Memory B cell (primary cell): Measurements from ENCODE around the gene TUBG2.
A peak's percentile ranks its signal among the peaks of the same experiment; 100 is the strongest.
"Not testable (repeated sequence)": the region's sequence is repeated elsewhere in the genome, so short reads cannot be mapped to it uniquely, and the experiment has no call there.

Experiments used
- ATAC-seq: fragments of 150-1000 bp; cut with Tn5 transposase; 2 replicates; pipeline ENCODE4 v1.10.0; 2021; ENCODE audit warnings: low read depth, mild to moderate bottlenecking, moderate library complexity
- DNase-seq, 2 donors: peaks; one replicate each; pipeline ENCODE4 v3.0.0; 2022; ENCODE audit warnings: low spot score in 2 of 2
- H3K27ac Mint-ChIP-seq: one replicate; pipeline ENCODE4 v1.8.0; 2022; ENCODE audit warnings: mild to moderate bottlenecking, moderate library complexity, mixed read lengths
- H3K27me3 Mint-ChIP-seq: one replicate; pipeline ENCODE4 v1.8.0; 2022; ENCODE audit warnings: mixed read lengths
- H3K36me3 Mint-ChIP-seq: one replicate; pipeline ENCODE4 v1.8.0; 2022; ENCODE audit warnings: mild to moderate bottlenecking, mixed read lengths
- H3K4me1 Mint-ChIP-seq: one replicate; pipeline ENCODE4 v1.8.0; 2022; ENCODE audit warnings: mixed read lengths
- H3K4me3 Mint-ChIP-seq: one replicate; pipeline ENCODE4 v1.8.0; 2022; ENCODE audit warnings: mild to moderate bottlenecking, moderate library complexity, mixed read lengths
- H3K9me3 Mint-ChIP-seq: one replicate; pipeline ENCODE4 v1.8.0; 2022; ENCODE audit warnings: mixed read lengths

Gene TUBG2

DNA sequence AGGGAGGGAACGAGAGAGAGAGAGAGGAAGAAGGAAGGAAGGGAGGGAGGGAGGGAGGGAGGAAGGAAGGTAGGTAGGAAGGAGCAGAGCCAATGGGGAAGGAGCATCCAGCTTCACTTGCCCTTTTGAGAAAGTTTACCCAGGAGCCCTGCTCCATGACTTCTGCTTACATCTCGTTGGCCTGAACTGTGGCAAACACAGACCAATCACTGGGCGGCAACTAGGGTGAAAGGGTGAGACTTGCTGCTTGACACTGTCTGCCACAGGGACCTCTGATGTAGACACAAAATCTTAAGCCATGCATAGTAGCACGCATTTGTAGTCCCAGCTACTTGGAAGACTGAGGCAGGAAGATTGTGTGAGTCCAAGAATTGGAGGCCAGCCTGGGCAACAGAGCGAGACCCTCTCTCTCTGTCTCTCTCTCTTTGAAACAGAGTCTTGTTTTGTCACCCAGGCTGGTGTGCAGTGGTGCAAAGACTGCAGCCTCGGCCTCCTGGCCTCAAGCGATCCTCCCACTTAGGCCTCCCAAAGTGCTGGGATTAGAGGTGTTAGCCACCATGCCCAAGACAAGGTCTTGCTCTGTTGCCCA, 19.5 kb upstream of the TUBG2 start:
- H3K27ac Mint-ChIP-seq = no peak overlapping the region
- H3K9me3 Mint-ChIP-seq = no peaks in the 10 kb centered on the region
- H3K4me1 Mint-ChIP-seq = no peaks in the 10 kb centered on the region
- ATAC-seq (no peak), DNase-seq (no peak)
- no peak overlapping the region for H3K4me3 Mint-ChIP-seq
- no peaks in the 10 kb centered on the region for H3K36me3 Mint-ChIP-seq
- H3K27me3 Mint-ChIP-seq = peaks cover 10% of the 10 kb centered on the region

- no peaks in the 10 kb centered on the region for H3K4me1 Mint-ChIP-seq
- peaks cover 10% of the 10 kb centered on the region for H3K27me3 Mint-ChIP-seq
- H3K4me3 Mint-ChIP-seq = no peak overlapping the region
- ATAC-seq (no peak), DNase-seq (no peak)
- no peaks in the 10 kb centered on the region for H3K36me3 Mint-ChIP-seq
- H3K9me3 Mint-ChIP-seq = no peaks in the 10 kb centered on the region
- H3K27ac Mint-ChIP-seq = no peak overlapping the region
Measured at GRCh38 chr17:42640121-42640520, 19.0 kb upstream of the TUBG2 start.

GRCh38 chr17:42642336-42642735, 16.7 kb upstream of the TUBG2 start:
- Mint-ChIP-seq H3K27me3 (peaks cover 10% of the 10 kb centered on the region), H3K4me1 (no peaks in the 10 kb centered on the region), H3K36me3 (no peaks in the 10 kb centered on the region), H3K27ac (no peak overlapping the region), H3K9me3 (no peaks in the 10 kb centered on the region), H3K4me3 (no peak overlapping the region)
- ATAC-seq (no peak), DNase-seq (no peak)

- Mint-ChIP-seq H3K36me3 (peaks cover 1% of the 10 kb centered on the region), H3K27me3 (peaks cover 9% of the 10 kb centered on the region), H3K4me1 (peaks cover 6% of the 10 kb centered on the region), H3K9me3 (no peaks in the 10 kb centered on the region), H3K4me3 (no peak overlapping the region), H3K27ac (no peak overlapping the region)
- ATAC-seq (peak; percentile 61), DNase-seq (no peak)
Measured at GRCh38 chr17:42647778-42648177, 11.3 kb upstream of the TUBG2 start.

DNA sequence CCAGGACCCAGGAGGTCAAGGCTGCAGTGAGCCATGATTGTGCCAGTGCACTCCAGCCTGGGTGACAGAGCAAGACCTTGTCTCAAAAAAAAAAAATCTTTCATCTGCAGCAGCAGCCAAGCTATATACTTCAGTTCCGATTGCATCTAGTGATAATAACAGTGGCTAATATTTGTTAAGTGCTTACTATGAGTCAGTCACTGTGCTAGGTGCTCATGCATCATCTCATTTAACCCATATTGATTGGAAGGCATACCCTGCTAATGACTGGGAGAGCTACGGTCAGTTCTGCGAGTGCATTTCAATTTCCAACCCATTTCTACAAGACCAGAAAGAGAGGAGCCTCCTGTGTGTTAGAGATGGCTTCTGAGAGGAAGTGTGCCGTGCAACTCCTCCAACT, 7.7 kb upstream of the TUBG2 start:
- DNase-seq (no peak), ATAC-seq (no peak)
- H3K36me3 Mint-ChIP-seq = peaks cover 1% of the 10 kb centered on the region
- H3K4me1 Mint-ChIP-seq = peaks cover 19% of the 10 kb centered on the region
- H3K9me3 Mint-ChIP-seq = no peaks in the 10 kb centered on the region
- H3K27ac Mint-ChIP-seq = no peak overlapping the region
- H3K4me3 Mint-ChIP-seq = no peak overlapping the region
- peaks cover 11% of the 10 kb centered on the region for H3K27me3 Mint-ChIP-seq

DNA sequence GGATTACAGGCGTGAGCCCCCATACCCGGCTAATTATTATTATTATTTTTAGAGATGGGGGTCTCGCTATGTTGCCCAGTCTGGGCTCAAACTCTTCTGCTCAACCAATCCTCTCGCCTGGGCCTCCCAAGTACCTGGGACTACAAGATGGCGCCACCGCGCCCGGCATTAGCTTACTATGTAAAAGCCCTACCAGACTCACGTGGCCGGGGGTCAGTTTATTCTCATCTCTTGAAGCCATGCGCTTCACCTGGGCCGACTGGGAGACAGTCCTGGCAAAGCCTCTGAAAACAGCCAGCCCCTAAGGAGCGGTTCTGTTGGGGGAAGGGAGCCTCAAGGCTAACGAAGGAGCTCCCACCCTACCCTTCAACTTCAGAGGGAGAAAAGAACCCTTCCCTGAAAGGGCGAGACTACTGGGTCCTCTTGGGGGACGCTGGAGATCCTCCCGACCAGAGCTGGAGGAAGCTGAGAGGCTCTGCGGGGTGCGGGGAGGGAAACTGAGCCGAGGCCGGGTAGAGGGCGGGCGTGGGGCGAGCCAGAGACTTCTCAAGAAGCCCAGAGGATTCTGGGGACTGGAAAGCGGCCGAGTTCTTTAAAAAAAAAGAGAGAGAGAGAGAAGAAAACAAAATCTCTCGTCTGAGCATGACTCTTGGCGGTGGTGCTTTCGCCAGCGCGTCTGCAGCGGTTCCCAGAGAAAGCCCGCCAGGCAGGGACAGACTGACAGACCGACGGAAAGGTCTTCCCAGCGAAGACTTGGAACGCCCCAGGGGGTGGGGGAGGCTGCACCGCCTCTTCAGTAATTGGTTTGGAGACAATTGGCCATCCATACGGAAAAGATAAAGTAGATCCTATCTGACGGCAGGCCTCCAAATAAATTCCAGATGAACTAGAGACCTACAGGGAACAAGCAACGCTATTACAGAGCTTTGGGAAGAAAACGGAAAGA, 5.6 kb upstream of the TUBG2 start:
- Mint-ChIP-seq H3K36me3 (peaks cover 1% of the 10 kb centered on the region), H3K9me3 (peaks cover 2% of the 10 kb centered on the region), H3K4me1 (peaks cover 18% of the 10 kb centered on the region), H3K27me3 (peaks cover 11% of the 10 kb centered on the region), H3K27ac (no peak overlapping the region), H3K4me3 (no peak overlapping the region)
- no peak for ATAC-seq
- no peak for DNase-seq

GRCh38 chr17:42655528-42655927, 3.6 kb upstream of the TUBG2 start:
- no peak overlapping the region for H3K27ac Mint-ChIP-seq
- H3K9me3 Mint-ChIP-seq = peaks cover 2% of the 10 kb centered on the region
- H3K36me3 Mint-ChIP-seq = peaks cover 1% of the 10 kb centered on the region
- peaks cover 10% of the 10 kb centered on the region for H3K27me3 Mint-ChIP-seq
- ATAC-seq = no peak
- DNase-seq = no peak
- H3K4me1 Mint-ChIP-seq = peaks cover 27% of the 10 kb centered on the region
- no peak overlapping the region for H3K4me3 Mint-ChIP-seq

GRCh38 chr17:42657824-42658588, 1.1 kb upstream of the TUBG2 start:
- Mint-ChIP-seq H3K27me3 (peaks cover 8% of the 10 kb centered on the region), H3K27ac (no peak overlapping the region), H3K4me1 (peaks cover 27% of the 10 kb centered on the region), H3K9me3 (peaks cover 2% of the 10 kb centered on the region), H3K36me3 (no peaks in the 10 kb centered on the region), H3K4me3 (peak overlapping the region; percentile 70)
- ATAC-seq (no peak), DNase-seq (no peak)

DNA sequence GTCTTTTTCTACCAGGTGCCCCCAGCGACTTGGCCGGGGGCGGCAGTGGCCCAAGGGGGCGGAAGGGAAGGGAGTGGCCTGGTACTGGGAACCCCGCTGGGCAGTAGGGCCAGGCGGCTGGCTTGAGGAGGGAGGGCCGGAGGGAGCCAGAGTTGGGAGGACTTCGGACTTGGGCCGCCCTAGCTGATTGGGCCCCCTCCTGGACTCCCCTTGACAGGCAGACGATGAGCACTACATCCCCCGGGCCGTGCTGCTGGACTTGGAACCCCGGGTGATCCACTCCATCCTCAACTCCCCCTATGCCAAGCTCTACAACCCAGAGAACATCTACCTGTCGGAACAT, 819 bp downstream of the TUBG2 start:
- not testable (repeated sequence) for H3K9me3 Mint-ChIP-seq, H3K27me3 Mint-ChIP-seq, ATAC-seq, H3K27ac Mint-ChIP-seq, H3K36me3 Mint-ChIP-seq, DNase-seq
- H3K4me3 Mint-ChIP-seq = peak overlapping the region; percentile 90
- peaks cover 24% of the 10 kb centered on the region for H3K4me1 Mint-ChIP-seq

DNA sequence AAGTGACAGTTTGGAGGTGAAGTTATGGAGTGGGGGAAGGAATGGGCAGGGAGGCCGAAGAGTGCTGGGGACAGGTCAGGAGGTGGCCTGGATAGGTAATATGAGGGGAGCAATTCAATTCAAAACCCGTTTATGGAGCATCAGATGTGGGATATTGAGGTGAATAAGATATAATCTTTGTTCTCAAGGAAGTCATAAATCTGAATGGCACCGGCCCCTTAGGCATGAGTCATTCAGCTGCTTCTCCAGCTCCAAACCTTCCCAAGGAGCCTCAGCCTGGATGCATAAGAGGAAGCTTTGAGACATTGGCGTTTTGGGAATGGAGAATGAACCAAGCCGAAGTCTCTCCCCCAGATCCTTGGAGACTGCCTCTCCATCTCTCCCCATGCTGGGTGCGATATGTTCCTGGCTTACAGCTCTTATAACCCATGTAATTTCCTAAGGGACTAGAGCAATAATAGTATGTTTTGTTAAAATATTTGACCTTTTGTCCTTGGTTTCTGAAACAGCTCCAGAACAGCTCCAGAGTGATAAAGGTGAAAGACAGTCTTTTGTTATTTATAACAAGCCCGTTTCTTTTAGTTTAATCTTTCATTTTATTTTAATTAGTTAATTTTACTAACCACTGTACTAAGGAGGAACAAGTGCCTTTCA, 1.7 kb downstream of the TUBG2 start:
- DNase-seq (no peak), ATAC-seq (no peak)
- no peak overlapping the region for H3K27ac Mint-ChIP-seq

GRCh38 chr17:42665581-42666001, 6.5 kb downstream of the TUBG2 start:
- Mint-ChIP-seq H3K27me3 (no peaks in the 10 kb centered on the region), H3K36me3 (peaks cover 5% of the 10 kb centered on the region), H3K27ac (no peak overlapping the region), H3K9me3 (no peaks in the 10 kb centered on the region), H3K4me1 (peaks cover 8% of the 10 kb centered on the region), H3K4me3 (no peak overlapping the region)
- no peak for ATAC-seq
- no peak for DNase-seq

More for the DNA sequence above, 1.7 kb downstream of the TUBG2 start:
- Mint-ChIP-seq H3K4me1 (peaks cover 19% of the 10 kb centered on the region), H3K9me3 (peaks cover 2% of the 10 kb centered on the region), H3K36me3 (peaks cover 4% of the 10 kb centered on the region), H3K4me3 (no peak overlapping the region), H3K27me3 (peaks cover 3% of the 10 kb centered on the region)

GRCh38 chr17:42666126-42666525, 7.0 kb downstream of the TUBG2 start:
- DNase-seq, H3K27ac Mint-ChIP-seq, H3K4me3 Mint-ChIP-seq, H3K36me3 Mint-ChIP-seq, H3K27me3 Mint-ChIP-seq, H3K4me1 Mint-ChIP-seq, ATAC-seq, H3K9me3 Mint-ChIP-seq: not testable (repeated sequence)

DNA sequence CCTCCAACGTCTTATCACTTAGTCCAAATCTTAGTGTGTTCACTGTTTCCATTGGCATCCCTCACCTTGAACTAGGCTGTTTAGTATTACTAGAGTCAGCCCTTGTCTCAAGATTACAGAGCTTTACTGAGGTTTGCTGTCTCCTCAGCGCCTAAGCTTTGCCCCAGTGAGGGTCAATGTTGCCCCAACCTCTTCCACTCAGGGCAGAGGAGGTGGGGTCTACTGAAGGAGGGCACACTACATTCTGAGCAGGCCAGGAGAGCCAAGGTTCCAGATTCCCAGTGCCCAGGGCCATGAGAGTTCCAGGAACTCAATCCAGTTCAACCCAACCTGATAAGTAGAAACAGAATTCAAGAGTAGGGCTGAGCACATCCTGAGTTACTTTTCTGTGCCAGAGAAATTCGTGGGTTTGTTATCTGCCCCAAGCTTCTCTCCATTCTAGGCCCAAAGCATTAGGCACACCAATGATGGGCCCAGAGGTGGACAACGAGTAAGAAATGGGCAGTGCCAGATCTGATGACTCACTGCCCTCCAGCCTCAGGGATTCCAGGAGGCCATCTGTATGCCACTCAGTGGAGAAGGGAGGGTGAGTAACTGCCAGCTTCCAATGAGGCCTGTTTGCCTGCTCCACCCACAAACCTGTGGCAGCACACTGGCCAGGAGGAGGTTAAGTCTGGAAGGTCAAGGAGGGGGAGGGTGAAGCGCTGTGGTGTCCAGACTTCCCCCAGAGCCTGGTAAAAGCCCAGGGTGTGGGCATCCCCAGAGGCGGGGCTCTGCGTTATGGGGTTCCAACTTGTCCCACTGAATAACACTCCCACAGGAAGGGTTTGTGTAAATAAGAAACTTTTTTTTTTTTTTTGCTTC, 8.2 kb downstream of the TUBG2 start:
- Mint-ChIP-seq H3K9me3 (no peaks in the 10 kb centered on the region), H3K36me3 (peaks cover 5% of the 10 kb centered on the region), H3K4me1 (peaks cover 10% of the 10 kb centered on the region), H3K4me3 (no peak overlapping the region), H3K27ac (peak overlapping the region; percentile 13), H3K27me3 (peaks cover 3% of the 10 kb centered on the region)
- ATAC-seq (no peak), DNase-seq (no peak)
